Loucy (cell line): Measurements from ENCODE around the gene PRG2.

Source experiments
- H2AFZ ChIP-seq: fragments of 200-600 bp; sonication (generic); 2 replicates; pipeline ENCODE4 v1.6.0; 2016; ENCODE audit warnings: antibody characterized with exemption, mild to moderate bottlenecking, low read length, moderate library complexity
- H3F3A ChIP-seq: fragments of 200-600 bp; 2 replicates; pipeline ENCODE4 v1.6.0; 2016; ENCODE audit warnings: antibody characterized with exemption, low read depth, mild to moderate bottlenecking
- H3K27me3 ChIP-seq: fragments of 200-600 bp; sonication (generic); 2 replicates; pipeline ENCODE4 v1.6.1; 2014; ENCODE audit warnings: low read length, mild to moderate bottlenecking; ENCODE audit not compliant: insufficient read depth, poor library complexity, severe bottlenecking
- H3K36me3 ChIP-seq: fragments of 200-600 bp; sonication (generic); 2 replicates; pipeline ENCODE4 v1.6.1; 2016; ENCODE audit warnings: low read length; ENCODE audit not compliant: insufficient read depth
- H3K4me1 ChIP-seq: fragments of 200-600 bp; sonication (generic); 2 replicates; pipeline ENCODE4 v1.5.1; 2014; ENCODE audit warnings: low read length, mild to moderate bottlenecking; ENCODE audit not compliant: insufficient read depth, poor library complexity, severe bottlenecking
- H3K4me2 ChIP-seq: fragments of 200-600 bp; sonication (generic); 2 replicates; pipeline ENCODE4 v1.6.0; 2014; ENCODE audit warnings: antibody characterized with exemption, low read length, low read depth, mild to moderate bottlenecking; ENCODE audit not compliant: poor library complexity, severe bottlenecking
- H3K4me3 ChIP-seq: fragments of 200-600 bp; sonication (generic); 2 replicates; pipeline ENCODE4 v1.5.1; 2014; ENCODE audit warnings: low read length, mild to moderate bottlenecking, mixed read lengths; ENCODE audit not compliant: poor library complexity, severe bottlenecking
- H3K79me2 ChIP-seq: fragments of 200-600 bp; sonication (generic); 2 replicates; pipeline ENCODE4 v1.6.1; 2014; ENCODE audit warnings: low read length; ENCODE audit not compliant: insufficient read depth
- H3K9ac ChIP-seq: fragments of 200-600 bp; sonication (generic); 2 replicates; pipeline ENCODE4 v1.6.0; 2014; ENCODE audit warnings: mild to moderate bottlenecking, low read depth, low read length, moderate library complexity; ENCODE audit not compliant: poor library complexity, severe bottlenecking
- H3K9me2 ChIP-seq: fragments of 200-600 bp; sonication (generic); replicated peaks from 2 replicates; pipeline ENCODE4 v1.6.1; 2016; ENCODE audit warnings: low read depth, low read length, mixed read lengths
- H3K9me3 ChIP-seq: fragments of 200-600 bp; sonication (generic); 2 replicates; pipeline ENCODE4 v1.6.1; 2014; ENCODE audit warnings: mild to moderate bottlenecking, antibody characterized with exemption, low read length, low read depth; ENCODE audit not compliant: insufficient read depth
- H4K20me1 ChIP-seq: fragments of 200-600 bp; sonication (generic); 2 replicates; pipeline ENCODE4 v1.6.0; 2014; ENCODE audit warnings: antibody characterized with exemption, low read length, mild to moderate bottlenecking; ENCODE audit not compliant: insufficient read depth, poor library complexity, severe bottlenecking
- CTCF ChIP-seq: fragments of 200-600 bp; sonication (generic); conservative IDR thresholded peaks from 2 replicates; pipeline ENCODE4 v1.5.1; 2014; ENCODE audit warnings: mild to moderate bottlenecking, antibody characterized with exemption, low read length
- EZH2phosphoT487 ChIP-seq: fragments of 200-600 bp; IDR thresholded peaks from 2 replicates; pipeline ENCODE4 v1.6.1; 2018; ENCODE audit warnings: antibody characterized with exemption, mild to moderate bottlenecking, moderate library complexity, borderline replicate concordance

The PRG2 gene

GRCh38 chr11:57386178-57386940 lies 4.1 kb downstream of the PRG2 start:
- Histone ChIP-seq H2AFZ (no peak overlapping the region), H3K4me2 (no peak overlapping the region)

GRCh38 chr11:57380975-57381374 lies 9.5 kb downstream of the PRG2 start, which contains the start of gene PRG3:
PRG3 (minus strand) TSS chr11:57381150; CDS start chr11:57380708, 442 bp downstream.
- Histone ChIP-seq H3K4me2 (no peak within 1 kb of the TSS), H3K27me3 (no peaks in the 10 kb centered on the region), H2AFZ (no peak within 1 kb of the TSS), H3K4me1 (no peaks in the 10 kb centered on the region), H3K9me2 (no peaks in the 10 kb centered on the region), H3F3A (no peaks in the 10 kb centered on the region), H4K20me1 (no peaks in the 10 kb centered on the region), H3K4me3 (no peak within 1 kb of the TSS), H3K36me3 (no peaks in the 10 kb centered on the region), H3K79me2 (no peaks in the 10 kb centered on the region), H3K9me3 (no peaks in the 10 kb centered on the region), H3K9ac (no peak within 1 kb of the TSS)
- no peak for TF ChIP-seq CTCF
- no peak for TF ChIP-seq EZH2phosphoT487

More at GRCh38 chr11:57386178-57386940, 4.1 kb downstream of the PRG2 start:
- Histone ChIP-seq H3K4me3 (no peak overlapping the region), H3K36me3 (no peaks in the 10 kb centered on the region), H3K9ac (no peak overlapping the region), H4K20me1 (no peaks in the 10 kb centered on the region), H3K9me3 (no peaks in the 10 kb centered on the region), H3K9me2 (no peaks in the 10 kb centered on the region), H3K27me3 (no peaks in the 10 kb centered on the region), H3K79me2 (no peaks in the 10 kb centered on the region), H3F3A (no peaks in the 10 kb centered on the region), H3K4me1 (peaks cover 8% of the 10 kb centered on the region)
- TF ChIP-seq CTCF = no peak
- TF ChIP-seq EZH2phosphoT487 = no peak

GRCh38 chr11:57379732-57380131 lies 10.7 kb downstream of the PRG2 start:
- no peaks in the 10 kb centered on the region for H3K4me1 ChIP-seq
- no peaks in the 10 kb centered on the region for H3K9me2 ChIP-seq

More at GRCh38 chr11:57379732-57380131, 10.7 kb downstream of the PRG2 start:
- H3K4me3 ChIP-seq = no peak overlapping the region
- H3K4me2 ChIP-seq = no peak overlapping the region
- H3K79me2 ChIP-seq = no peaks in the 10 kb centered on the region
- no peaks in the 10 kb centered on the region for H3K36me3 ChIP-seq
- H3K27me3 ChIP-seq = no peaks in the 10 kb centered on the region
- TF ChIP-seq CTCF (no peak), EZH2phosphoT487 (no peak)
- no peaks in the 10 kb centered on the region for H3F3A ChIP-seq
- H3K9me3 ChIP-seq = no peaks in the 10 kb centered on the region
- H4K20me1 ChIP-seq = no peaks in the 10 kb centered on the region
- no peak overlapping the region for H3K9ac ChIP-seq
- no peak overlapping the region for H2AFZ ChIP-seq
